Endothelial cell of umbilical vein (primary cell): ENCODE results near the gene EFCAB13.

Experiments
- CTCF ChIP-seq, 2 donors: IDR thresholded peaks; 1 replicate in 1 of 2; 2 replicates in 1 of 2; pipeline ENCODE4 v1.5.1; 2011; ENCODE audit warnings: low read length in 2 of 2, mild to moderate bottlenecking in 2 of 2, moderate library complexity in 2 of 2, control low read depth in 1 of 2, inconsistent platforms in 1 of 2, low read depth in 1 of 2; ENCODE audit not compliant: insufficient read depth in 1 of 2; ENCODE audit errors: extremely low read depth in 1 of 2
- EZH2 ChIP-seq: IDR thresholded peaks from 2 replicates; pipeline ENCODE4 v1.6.1; 2012; ENCODE audit warnings: borderline replicate concordance, low read depth, mild to moderate bottlenecking, moderate library complexity, low read length, inconsistent platforms; ENCODE audit not compliant: severe bottlenecking
- FOS ChIP-seq: IDR thresholded peaks from 2 replicates; pipeline ENCODE4 v1.6.1; 2011; ENCODE audit warnings: mild to moderate bottlenecking, low read length, moderate library complexity, borderline replicate concordance; ENCODE audit not compliant: insufficient read depth
- GATA2 ChIP-seq: IDR thresholded peaks from 2 replicates; pipeline ENCODE4 v1.7.0; 2011; ENCODE audit warnings: low read depth, mild to moderate bottlenecking, moderate library complexity, mixed read lengths, low read length; ENCODE audit not compliant: insufficient read length, insufficient read depth
- JUN ChIP-seq: IDR thresholded peaks from 2 replicates; pipeline ENCODE4 v1.6.1; 2011; ENCODE audit warnings: borderline replicate concordance, low read depth; ENCODE audit not compliant: insufficient read length, insufficient read depth
- MAX ChIP-seq: IDR thresholded peaks from 2 replicates; pipeline ENCODE4 v1.6.1; 2011; ENCODE audit not compliant: insufficient read depth, insufficient read length
- POLR2A ChIP-seq: IDR thresholded peaks from 2 replicates; pipeline ENCODE4 v1.6.1; 2012; ENCODE audit warnings: low read depth, mild to moderate bottlenecking, control low read depth, low read length
- POLR2AphosphoS5 ChIP-seq: IDR thresholded peaks from 2 replicates; pipeline ENCODE4 v1.6.1; 2012; ENCODE audit warnings: low read depth, mild to moderate bottlenecking, control low read depth, low read length, moderate library complexity; ENCODE audit not compliant: insufficient read depth

- TF ChIP-seq EZH2 (no peak), CTCF (IDR thresholded peaks at IDR 0.05; ENCODE audit: extremely low read depth in 1 of 2, insufficient read depth in 1 of 2, low read depth in 1 of 2, low read length in 2 of 2) (no peak), POLR2A (no peak), POLR2AphosphoS5 (no peak), MAX (no peak), JUN (no peak), FOS (no peak), GATA2 (no peak)
Measured at GRCh38 chr17:47297661-47298400, 25.9 kb upstream of the EFCAB13 start.
